H1 (cell line): Measurements from ENCODE around the gene LOXHD1. TPM values are rescaled to one million over a fixed set of nuclear protein-coding genes. Genes with fewer than 3 reads are reported as not detected.

Experiments
- ASH2L ChIP-seq: fragments of 200-600, 300-600 bp; sonication (generic); IDR thresholded peaks from one replicate; pipeline ENCODE4 v1.7.1; 2017; ENCODE audit warnings: low read length
- GTF2F1 ChIP-seq: IDR thresholded peaks from 2 replicates; pipeline ENCODE4 v1.6.1; 2012; ENCODE audit warnings: low read depth, low read length, improper control_type of control experiment, borderline replicate concordance
- polyA plus RNA-seq, 7 experiments: library from polyadenylated mRNA; depleted of rRNA in 3 of 7; stranded (reverse) in 5 of 7; unstranded in 2 of 7; fragments of >200 nt in 5 of 7; fragments of 200-250 nt in 2 of 7; gene quantifications; 1 replicate in 5 of 7; 2 replicates in 1 of 7; 4 replicates in 1 of 7; pipeline versions ENCODE4 v1.2.1 to v1.2.3, GENCODE V29; 2011 to 2013; ENCODE audit warnings: missing spikeins in 2 of 7, mixed read lengths in 2 of 7
- total RNA-seq: library from RNA; stranded (reverse); fragmentation: NEBNext Ultra II Directional; extraction: Animal tissue kit (Norgen Biotek cat#: 25700); gene quantifications from 2 replicates; pipeline ENCODE4 v1.2.1, GENCODE V29; 2021
- TF ChIP-seq, protein P1 (sequence below): fragments of 300-600 bp; sonication (generic); IDR thresholded peaks from 2 replicates; pipeline ENCODE4 v1.7.1; 2012; ENCODE audit warnings: low read length, moderate library complexity, mild to moderate bottlenecking, inconsistent platforms; ENCODE audit not compliant: insufficient replicate concordance

The LOXHD1 gene
- total and polyA plus RNA-seq, 2 of the 8 experiments (the other 6 are each of a cell fraction or from before 2014, with no cell fraction given), result 0.02 TPM; not detected in 1

DNA sequence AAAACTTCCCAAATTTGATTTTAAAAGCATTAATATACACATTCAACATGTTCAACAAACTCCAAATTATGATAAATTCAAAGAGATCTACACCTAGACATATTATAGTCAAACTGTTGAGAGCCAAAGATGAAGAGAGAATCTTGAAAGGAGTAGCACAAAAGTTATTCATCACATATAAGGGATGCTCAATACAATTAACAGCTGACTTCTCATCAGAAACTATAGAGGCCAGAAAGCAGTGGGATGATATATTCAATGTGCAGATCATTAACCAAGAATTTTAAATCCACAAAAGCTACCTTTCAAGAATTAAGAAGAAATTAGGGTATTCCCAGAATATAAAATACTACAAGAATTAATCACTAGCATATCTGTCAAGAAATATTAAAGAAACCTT, 75.4 kb downstream of the LOXHD1 start (continued):
- TF ChIP-seq, protein P1, sequence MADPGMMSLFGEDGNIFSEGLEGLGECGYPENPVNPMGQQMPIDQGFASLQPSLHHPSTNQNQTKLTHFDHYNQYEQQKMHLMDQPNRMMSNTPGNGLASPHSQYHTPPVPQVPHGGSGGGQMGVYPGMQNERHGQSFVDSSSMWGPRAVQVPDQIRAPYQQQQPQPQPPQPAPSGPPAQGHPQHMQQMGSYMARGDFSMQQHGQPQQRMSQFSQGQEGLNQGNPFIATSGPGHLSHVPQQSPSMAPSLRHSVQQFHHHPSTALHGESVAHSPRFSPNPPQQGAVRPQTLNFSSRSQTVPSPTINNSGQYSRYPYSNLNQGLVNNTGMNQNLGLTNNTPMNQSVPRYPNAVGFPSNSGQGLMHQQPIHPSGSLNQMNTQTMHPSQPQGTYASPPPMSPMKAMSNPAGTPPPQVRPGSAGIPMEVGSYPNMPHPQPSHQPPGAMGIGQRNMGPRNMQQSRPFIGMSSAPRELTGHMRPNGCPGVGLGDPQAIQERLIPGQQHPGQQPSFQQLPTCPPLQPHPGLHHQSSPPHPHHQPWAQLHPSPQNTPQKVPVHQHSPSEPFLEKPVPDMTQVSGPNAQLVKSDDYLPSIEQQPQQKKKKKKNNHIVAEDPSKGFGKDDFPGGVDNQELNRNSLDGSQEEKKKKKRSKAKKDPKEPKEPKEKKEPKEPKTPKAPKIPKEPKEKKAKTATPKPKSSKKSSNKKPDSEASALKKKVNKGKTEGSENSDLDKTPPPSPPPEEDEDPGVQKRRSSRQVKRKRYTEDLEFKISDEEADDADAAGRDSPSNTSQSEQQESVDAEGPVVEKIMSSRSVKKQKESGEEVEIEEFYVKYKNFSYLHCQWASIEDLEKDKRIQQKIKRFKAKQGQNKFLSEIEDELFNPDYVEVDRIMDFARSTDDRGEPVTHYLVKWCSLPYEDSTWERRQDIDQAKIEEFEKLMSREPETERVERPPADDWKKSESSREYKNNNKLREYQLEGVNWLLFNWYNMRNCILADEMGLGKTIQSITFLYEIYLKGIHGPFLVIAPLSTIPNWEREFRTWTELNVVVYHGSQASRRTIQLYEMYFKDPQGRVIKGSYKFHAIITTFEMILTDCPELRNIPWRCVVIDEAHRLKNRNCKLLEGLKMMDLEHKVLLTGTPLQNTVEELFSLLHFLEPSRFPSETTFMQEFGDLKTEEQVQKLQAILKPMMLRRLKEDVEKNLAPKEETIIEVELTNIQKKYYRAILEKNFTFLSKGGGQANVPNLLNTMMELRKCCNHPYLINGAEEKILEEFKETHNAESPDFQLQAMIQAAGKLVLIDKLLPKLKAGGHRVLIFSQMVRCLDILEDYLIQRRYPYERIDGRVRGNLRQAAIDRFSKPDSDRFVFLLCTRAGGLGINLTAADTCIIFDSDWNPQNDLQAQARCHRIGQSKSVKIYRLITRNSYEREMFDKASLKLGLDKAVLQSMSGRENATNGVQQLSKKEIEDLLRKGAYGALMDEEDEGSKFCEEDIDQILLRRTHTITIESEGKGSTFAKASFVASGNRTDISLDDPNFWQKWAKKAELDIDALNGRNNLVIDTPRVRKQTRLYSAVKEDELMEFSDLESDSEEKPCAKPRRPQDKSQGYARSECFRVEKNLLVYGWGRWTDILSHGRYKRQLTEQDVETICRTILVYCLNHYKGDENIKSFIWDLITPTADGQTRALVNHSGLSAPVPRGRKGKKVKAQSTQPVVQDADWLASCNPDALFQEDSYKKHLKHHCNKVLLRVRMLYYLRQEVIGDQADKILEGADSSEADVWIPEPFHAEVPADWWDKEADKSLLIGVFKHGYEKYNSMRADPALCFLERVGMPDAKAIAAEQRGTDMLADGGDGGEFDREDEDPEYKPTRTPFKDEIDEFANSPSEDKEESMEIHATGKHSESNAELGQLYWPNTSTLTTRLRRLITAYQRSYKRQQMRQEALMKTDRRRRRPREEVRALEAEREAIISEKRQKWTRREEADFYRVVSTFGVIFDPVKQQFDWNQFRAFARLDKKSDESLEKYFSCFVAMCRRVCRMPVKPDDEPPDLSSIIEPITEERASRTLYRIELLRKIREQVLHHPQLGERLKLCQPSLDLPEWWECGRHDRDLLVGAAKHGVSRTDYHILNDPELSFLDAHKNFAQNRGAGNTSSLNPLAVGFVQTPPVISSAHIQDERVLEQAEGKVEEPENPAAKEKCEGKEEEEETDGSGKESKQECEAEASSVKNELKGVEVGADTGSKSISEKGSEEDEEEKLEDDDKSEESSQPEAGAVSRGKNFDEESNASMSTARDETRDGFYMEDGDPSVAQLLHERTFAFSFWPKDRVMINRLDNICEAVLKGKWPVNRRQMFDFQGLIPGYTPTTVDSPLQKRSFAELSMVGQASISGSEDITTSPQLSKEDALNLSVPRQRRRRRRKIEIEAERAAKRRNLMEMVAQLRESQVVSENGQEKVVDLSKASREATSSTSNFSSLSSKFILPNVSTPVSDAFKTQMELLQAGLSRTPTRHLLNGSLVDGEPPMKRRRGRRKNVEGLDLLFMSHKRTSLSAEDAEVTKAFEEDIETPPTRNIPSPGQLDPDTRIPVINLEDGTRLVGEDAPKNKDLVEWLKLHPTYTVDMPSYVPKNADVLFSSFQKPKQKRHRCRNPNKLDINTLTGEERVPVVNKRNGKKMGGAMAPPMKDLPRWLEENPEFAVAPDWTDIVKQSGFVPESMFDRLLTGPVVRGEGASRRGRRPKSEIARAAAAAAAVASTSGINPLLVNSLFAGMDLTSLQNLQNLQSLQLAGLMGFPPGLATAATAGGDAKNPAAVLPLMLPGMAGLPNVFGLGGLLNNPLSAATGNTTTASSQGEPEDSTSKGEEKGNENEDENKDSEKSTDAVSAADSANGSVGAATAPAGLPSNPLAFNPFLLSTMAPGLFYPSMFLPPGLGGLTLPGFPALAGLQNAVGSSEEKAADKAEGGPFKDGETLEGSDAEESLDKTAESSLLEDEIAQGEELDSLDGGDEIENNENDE, result no peak
- no peak for TF ChIP-seq GTF2F1
- TF ChIP-seq ASH2L, result no peak
